SJSA1 (cell line): ENCODE results near the gene KRTAP12-3. TPM values are rescaled to one million over a fixed set of nuclear protein-coding genes. Genes with fewer than 3 reads are reported as not detected.
A peak's percentile ranks its signal among the peaks of the same experiment; 100 is the strongest.
"Not testable (repeated sequence)": the region's sequence is repeated elsewhere in the genome, so short reads cannot be mapped to it uniquely, and the experiment has no call there.

Experiments used
- DNase-seq, 2 experiments: peaks; one replicate each; pipeline ENCODE4 v3.0.0-alpha.2; 2015 to 2020; ENCODE audit warnings: low spot score in 2 of 2, low read depth in 1 of 2
- H3K27ac ChIP-seq: fragments of 250-450 bp; sonication (Bioruptor Pico); 2 replicates; pipeline ENCODE4 v1.5.1; 2020; ENCODE audit warnings: mild to moderate bottlenecking, moderate library complexity
- H3K27me3 ChIP-seq: fragments of 250-450 bp; sonication (Bioruptor Pico); replicated peaks from 2 replicates; pipeline ENCODE4 v1.5.1; 2020; ENCODE audit warnings: mild to moderate bottlenecking, moderate library complexity
- H3K36me3 ChIP-seq: fragments of 250-450 bp; sonication (Bioruptor Pico); 2 replicates; pipeline ENCODE4 v1.5.1; 2020; ENCODE audit warnings: mild to moderate bottlenecking
- H3K4me1 ChIP-seq: fragments of 250-450 bp; sonication (Bioruptor Pico); replicated peaks from 2 replicates; pipeline ENCODE4 v1.6.1; 2021; ENCODE audit warnings: mild to moderate bottlenecking
- H3K4me3 ChIP-seq: fragments of 250-450 bp; sonication (Bioruptor Pico); 2 replicates; pipeline ENCODE4 v1.5.1; 2020; ENCODE audit warnings: mild to moderate bottlenecking
- H3K9me3 ChIP-seq: fragments of 250-450 bp; sonication (Bioruptor Pico); replicated peaks from 2 replicates; pipeline ENCODE4 v1.5.1; 2020; ENCODE audit warnings: mild to moderate bottlenecking
- total RNA-seq: library from RNA; depleted of rRNA; stranded (reverse); fragments of >200 nt; shearing (Covaris generic); gene quantifications from 2 replicates; pipeline ENCODE4 v1.2.3, GENCODE V29; 2014

KRTAP12-3 gene
- total RNA-seq, 1 experiment from 2014 or later: not detected

DNA sequence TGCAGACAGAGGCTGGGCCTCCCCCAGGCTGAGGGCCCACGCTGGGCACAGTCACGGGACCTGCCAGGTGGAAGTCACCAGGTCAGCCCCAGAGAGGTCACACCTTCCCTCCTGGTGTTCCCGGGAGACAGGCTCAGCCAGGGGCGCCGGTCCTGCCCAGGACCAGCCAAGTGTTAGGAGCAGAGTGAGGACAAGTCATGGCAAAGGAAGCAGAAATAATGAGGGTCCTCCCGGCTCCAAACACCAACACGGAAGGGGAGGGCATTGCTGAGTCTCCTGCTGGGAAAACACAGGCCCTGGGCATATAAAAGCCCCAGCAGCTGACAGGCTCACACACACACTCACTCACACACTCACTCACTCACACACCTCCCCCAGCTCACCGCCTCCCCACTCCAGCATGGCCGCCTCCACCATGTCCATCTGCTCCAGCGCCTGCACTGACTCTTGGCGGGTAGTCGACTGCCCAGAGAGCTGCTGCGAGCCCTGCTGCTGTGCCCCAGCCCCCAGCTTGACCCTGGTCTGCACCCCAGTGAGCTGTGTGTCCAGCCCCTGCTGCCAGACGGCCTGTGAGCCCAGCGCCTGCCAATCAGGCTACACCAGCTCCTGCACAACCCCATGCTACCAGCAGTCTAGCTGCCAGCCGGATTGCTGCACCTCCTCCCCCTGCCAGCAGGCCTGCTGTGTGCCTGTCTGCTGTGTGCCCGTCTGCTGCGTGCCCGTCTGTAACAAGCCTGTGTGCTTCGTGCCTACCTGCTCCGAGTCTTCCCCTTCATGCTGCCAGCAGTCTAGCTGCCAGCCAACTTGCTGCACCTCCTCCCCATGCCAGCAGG is 20.5 kb upstream of the KRTAP12-3 start, which contains the start of gene KRTAP10-10:
Gene KRTAP10-10, plus strand, starts transcription at position 339 of the 833 bp plus-strand sequence. Its CDS starts 62 bp downstream, at position 401.
- no peaks in the 10 kb centered on the region for H3K4me1 ChIP-seq
- peak in 1 of 2 experiments; percentile 40 for DNase-seq
- H3K27me3 ChIP-seq: no peaks in the 10 kb centered on the region

DNA sequence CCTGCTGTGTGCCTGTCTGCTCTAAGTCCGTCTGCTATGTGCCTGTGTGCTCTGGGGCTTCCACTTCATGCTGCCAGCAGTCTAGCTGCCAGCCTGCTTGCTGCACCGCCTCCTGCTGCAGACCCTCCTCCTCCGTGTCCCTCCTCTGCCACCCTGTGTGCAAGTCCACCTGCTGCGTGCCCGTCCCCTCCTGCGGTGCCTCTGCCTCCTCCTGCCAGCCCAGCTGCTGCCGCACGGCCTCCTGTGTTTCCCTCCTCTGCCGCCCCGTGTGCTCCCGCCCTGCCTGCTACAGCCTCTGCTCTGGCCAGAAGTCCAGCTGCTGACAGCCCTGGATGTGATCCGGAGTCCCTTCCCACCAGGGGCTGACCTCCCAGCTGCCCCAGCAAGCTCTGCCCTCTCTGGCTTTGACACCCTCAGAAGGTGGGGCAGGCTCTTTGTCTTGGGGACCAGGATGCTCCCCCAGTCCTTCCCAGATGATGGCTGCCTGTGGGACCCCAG is 19.8 kb upstream of the KRTAP12-3 start:
- H3K36me3 ChIP-seq, H3K27me3 ChIP-seq, H3K27ac ChIP-seq, DNase-seq, H3K4me1 ChIP-seq, H3K4me3 ChIP-seq, H3K9me3 ChIP-seq: not testable (repeated sequence)

More for the DNA sequence above, 20.5 kb upstream of the KRTAP12-3 start, which contains the start of gene KRTAP10-10:
- H3K4me3 ChIP-seq: no peak within 1 kb of the TSS
- H3K27ac ChIP-seq: no peak within 1 kb of the TSS
- no peaks in the 10 kb centered on the region for H3K9me3 ChIP-seq
- H3K36me3 ChIP-seq: no peaks in the 10 kb centered on the region

DNA sequence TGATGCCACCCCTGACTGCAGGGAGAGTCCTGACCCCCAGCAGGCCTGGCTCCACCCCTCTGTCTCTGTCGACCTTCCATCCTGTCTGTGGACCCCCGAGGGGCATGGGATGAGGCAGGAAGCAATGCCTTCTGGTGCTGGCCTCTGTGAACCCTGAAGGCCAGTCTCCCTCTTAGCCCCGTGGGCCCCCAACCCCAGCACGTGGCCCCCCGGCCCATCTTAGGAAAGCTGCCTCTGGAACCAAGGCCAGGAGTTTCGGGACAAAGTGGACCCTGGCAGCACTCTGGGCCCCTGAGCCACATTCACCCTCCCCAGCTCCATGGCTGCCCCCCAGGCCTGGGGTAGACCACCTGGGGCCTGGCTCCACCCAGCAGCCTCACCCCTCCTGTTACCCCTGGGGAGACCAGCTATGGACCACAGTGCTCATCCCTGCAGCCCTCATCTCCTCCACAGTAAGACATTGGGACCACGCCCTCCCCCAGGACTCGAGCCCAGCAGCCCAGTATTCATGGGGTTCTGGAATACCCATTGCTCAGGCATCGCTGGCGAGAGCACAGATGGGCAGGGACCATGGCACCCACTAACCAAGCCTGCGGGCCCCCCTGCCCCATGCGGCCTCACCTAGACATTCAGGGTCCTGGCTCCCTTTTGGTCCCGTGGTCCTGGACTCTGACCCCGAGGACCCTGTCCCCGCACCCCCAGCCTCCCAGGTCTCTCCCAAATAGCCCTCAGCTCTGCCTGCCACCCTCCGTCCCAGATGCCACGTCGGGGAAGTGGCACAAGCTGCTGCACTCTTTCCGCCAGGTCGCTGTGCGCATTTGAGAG is 19.0 kb upstream of the KRTAP12-3 start:
- H3K27ac ChIP-seq, H3K4me3 ChIP-seq, H3K36me3 ChIP-seq, DNase-seq, H3K27me3 ChIP-seq, H3K4me1 ChIP-seq, H3K9me3 ChIP-seq: not testable (repeated sequence)

DNA sequence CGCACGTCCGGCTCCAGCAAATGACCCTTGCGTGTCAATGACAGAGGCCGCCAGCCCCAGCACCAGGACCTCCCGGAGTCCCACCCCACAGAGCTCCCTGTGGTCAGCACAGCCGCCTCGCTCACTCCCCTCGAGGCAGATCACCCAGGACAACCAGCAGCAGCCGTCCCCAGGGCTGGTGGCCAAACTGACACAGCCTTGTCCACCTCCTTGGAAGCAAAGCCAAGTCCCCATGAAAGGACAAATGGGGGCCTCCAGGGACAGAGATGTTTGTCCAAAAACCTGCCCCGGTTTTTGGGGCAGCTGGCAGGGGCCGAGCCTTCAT is 18.4 kb upstream of the KRTAP12-3 start:
- no peak for DNase-seq
- H3K27me3 ChIP-seq: no peaks in the 10 kb centered on the region
- H3K27ac ChIP-seq: no peak overlapping the region
- H3K4me1 ChIP-seq: no peaks in the 10 kb centered on the region
- H3K4me3 ChIP-seq: no peak overlapping the region
- no peaks in the 10 kb centered on the region for H3K9me3 ChIP-seq
- no peaks in the 10 kb centered on the region for H3K36me3 ChIP-seq

DNA sequence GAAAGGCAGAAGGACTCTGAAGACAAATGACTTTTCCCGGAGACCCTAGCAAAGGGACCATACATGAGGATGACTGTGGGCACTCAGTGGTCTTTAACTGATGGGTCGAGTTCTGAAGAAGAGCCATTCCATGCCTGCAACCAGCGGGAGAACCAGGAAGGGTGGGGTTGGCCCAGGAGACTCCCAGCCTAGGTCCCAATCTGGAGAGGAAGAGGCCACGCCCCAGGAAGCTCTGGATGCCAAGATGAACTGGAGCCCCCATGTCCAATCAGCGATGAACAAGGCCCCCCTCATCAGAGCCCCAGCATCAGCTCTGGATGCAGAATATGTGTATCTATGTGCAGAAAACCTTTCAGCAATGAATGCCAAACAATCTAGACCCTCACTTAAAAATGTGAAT is 17.0 kb upstream of the KRTAP12-3 start:
- Histone ChIP-seq H3K27me3 (no peaks in the 10 kb centered on the region), H3K4me3 (no peak overlapping the region), H3K36me3 (no peaks in the 10 kb centered on the region), H3K4me1 (no peaks in the 10 kb centered on the region), H3K9me3 (no peaks in the 10 kb centered on the region), H3K27ac (no peak overlapping the region)
- no peak for DNase-seq

DNA sequence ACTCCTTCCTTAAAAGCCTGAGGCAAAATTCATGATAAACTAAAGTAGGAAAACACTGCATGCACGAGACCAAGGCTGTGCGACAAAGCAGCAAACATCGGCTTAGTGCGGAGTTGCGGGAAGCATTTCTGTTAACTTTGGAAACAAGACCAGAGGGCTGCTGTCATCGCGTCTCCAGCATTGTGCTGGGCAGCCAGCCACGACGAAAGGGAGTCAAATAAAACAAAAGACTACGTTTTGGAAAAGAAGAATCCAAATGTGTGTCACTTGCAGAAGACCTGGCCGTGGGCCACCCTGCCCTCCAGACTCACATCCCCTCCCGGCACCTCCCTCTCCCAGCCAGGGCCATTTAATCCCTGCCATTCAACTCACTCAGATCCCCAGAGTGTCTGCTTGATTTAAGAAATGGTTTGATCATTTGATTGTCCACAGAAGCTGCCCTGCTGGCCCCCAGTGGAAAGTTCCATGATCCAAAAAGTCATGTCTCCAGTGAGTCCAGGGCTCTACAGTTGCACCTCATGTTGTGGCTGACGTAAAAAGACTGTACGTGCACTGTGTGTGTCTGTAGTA is 13.9 kb upstream of the KRTAP12-3 start:
- DNase-seq: no peak
- Histone ChIP-seq H3K36me3 (no peaks in the 10 kb centered on the region), H3K9me3 (no peaks in the 10 kb centered on the region), H3K4me1 (no peaks in the 10 kb centered on the region), H3K4me3 (no peak overlapping the region), H3K27me3 (0 out of 2 replicates have a peak, but pooled peaks cover 5% of the 10 kb centered on the region), H3K27ac (no peak overlapping the region)

DNA sequence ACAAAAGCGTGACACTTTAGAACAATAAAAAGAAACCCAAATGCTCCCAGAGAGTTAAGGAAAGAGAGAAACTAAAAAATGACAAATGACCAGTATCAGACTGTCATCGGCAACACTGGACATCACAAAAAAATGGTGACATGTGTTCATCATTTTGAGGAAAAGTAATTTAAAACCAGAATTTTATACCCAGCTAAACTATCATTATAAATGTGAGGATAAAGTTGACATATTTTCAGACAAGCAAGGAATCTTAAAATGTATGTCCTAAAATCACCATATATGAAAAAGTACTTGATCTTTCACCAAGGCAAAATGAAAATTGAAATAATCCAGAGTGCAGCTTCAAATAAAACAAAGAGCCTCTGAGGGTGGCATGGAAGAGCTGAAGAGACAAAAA is 12.9 kb upstream of the KRTAP12-3 start:
- no peaks in the 10 kb centered on the region for H3K4me1 ChIP-seq
- 0 out of 2 replicates have a peak, but pooled peaks cover 8% of the 10 kb centered on the region for H3K27me3 ChIP-seq
- no peak overlapping the region for H3K27ac ChIP-seq
- no peak overlapping the region for H3K4me3 ChIP-seq
- DNase-seq: no peak
- H3K36me3 ChIP-seq: no peaks in the 10 kb centered on the region
- H3K9me3 ChIP-seq: no peaks in the 10 kb centered on the region; the same call in 1 of the 2 replicates

DNA sequence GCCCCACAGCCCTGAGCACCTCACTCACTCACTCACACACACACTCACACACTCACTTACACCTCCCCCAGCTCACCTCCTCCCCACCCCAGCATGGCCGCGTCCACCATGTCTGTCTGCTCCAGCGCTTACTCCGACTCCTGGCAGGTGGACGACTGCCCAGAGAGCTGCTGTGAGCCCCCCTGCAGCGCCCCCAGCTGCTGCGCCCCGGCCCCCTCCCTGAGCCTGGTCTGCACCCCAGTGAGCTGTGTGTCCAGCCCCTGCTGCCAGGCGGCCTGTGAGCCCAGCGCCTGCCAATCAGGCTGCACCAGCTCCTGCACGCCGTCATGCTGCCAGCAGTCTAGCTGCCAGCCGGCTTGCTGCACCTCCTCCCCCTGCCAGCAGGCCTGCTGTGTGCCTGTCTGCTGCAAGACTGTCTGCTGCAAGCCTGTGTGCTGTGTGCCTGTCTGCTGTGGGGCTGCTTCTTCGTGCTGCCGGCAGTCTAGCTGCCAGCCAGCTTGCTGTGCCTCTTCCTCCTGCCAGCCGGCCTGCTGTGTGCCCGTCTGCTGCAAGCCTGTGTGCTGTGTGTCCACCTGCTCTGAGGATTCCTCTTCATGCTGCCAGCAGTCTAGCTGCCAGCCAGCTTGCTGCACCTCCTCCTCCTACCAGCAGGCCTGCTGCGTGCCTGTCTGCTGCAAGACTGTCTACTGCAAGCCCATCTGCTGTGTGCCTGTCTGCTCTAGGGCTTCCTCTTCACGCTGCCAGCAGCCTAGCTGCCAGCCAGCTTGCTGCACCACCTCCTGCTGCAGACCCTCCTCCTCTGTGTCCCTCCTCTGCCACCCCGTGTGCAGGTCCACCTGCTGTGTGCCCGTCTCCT is 11.1 kb upstream of the KRTAP12-3 start, which contains the start of gene KRTAP10-11:
Gene KRTAP10-11, plus strand, starts transcription at position 49 of the 856 bp plus-strand sequence. Its CDS starts 45 bp downstream, at position 94.
- not testable (repeated sequence) for DNase-seq, H3K9me3 ChIP-seq, H3K4me1 ChIP-seq, H3K4me3 ChIP-seq, H3K27me3 ChIP-seq, H3K36me3 ChIP-seq, H3K27ac ChIP-seq

DNA sequence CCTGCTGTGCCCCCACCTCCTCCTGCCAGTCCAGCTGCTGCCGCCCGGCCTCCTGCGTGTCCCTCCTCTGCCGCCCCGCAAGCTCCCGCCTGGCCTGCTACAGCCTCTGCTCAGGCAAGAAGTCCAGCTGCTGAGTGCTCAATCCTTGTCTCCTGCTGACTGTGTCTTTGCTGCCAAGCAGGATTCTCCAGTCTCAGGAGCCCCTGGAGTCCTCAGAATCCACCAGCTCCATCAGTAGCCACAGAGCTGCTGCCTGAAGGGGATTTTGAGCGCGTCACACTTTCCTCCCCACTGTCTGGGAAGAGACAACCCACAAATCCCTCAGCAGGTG is 10.5 kb upstream of the KRTAP12-3 start:
- no peaks in the 10 kb centered on the region for H3K36me3 ChIP-seq
- no peak for DNase-seq
- no peak overlapping the region for H3K4me3 ChIP-seq
- 0 out of 2 replicates have a peak, but pooled peaks cover 8% of the 10 kb centered on the region for H3K27me3 ChIP-seq
- no peak overlapping the region for H3K27ac ChIP-seq
- no peaks in the 10 kb centered on the region for H3K4me1 ChIP-seq
- H3K9me3 ChIP-seq: no peaks in the 10 kb centered on the region; the same call in 1 of the 2 replicates

DNA sequence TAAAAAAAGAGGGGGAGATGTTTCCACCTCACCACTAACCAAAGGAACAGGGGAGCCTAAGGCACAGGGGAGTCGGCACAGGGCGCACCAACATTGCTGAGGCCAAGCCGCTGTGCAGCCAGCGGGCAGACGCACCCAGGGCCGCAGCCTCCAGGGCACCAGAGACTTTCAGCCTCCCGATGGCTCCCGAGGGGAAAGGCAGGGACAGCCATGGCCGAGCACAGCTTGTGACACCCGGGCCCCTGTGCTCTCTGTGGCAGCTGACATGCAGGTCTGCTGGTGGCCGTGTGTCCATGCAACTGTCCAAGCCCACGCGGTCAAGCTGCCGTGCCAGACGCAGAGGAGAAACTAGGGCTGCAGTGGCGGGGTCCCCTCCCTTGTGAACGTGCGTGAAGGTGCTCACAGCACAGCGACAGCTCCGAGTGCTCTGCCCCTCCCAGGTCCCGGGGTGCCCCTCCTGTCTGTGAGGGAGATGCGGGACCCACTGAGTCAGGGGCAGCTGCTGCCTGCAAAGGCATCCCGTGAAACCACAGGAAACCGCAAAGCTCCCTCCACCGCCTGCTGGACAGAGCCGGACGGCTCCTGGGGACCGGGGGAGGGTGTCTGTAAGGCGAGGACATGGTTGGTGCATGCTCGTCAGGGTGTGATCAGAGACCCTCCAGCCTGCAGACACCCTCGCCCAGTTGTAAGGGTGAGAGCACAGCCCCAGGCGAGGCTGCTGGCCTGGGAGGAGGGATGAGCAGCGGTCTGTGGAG is 9.0 kb upstream of the KRTAP12-3 start:
- Histone ChIP-seq H3K9me3 (no peaks in the 10 kb centered on the region; the same call in 1 of the 2 replicates), H3K4me1 (no peaks in the 10 kb centered on the region), H3K36me3 (no peaks in the 10 kb centered on the region), H3K27me3 (peaks cover 8% of the 10 kb centered on the region; the same call in 1 of the 2 replicates), H3K27ac (no peak overlapping the region), H3K4me3 (no peak overlapping the region)
- no peak for DNase-seq

DNA sequence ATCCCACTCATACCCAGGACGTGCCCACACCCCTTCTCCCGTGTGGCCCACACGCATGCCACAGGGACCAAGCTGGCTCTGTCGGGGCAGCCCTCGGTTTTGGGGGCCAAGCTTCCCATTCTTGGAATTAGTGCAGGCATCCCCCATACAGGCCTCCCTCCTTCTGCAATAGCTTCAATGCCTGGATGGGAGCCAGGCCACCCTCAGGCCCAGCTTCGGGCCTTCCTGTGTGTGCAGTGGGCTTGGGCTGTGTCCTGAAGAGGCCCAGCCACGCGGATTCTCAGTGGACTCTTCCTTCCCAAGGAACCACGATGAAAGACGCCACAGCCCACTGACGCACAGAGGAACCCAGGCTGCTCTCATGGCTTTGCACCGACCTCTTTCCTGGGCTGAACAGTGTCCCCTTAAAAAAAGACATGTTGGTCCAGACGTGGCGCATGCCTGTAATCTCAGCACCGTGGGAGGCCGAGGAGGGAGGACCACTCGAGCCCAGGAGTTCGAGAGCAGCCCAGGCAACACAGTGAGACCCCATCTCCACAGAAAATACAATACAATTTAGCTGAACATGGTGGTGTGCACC is 8.1 kb upstream of the KRTAP12-3 start:
- Histone ChIP-seq H3K27me3 (peaks cover 8% of the 10 kb centered on the region; the same call in 1 of the 2 replicates), H3K9me3 (no peaks in the 10 kb centered on the region; the same call in 1 of the 2 replicates)

More for the DNA sequence above, 8.1 kb upstream of the KRTAP12-3 start:
- DNase-seq: no peak
- Histone ChIP-seq H3K4me1 (no peaks in the 10 kb centered on the region), H3K36me3 (no peaks in the 10 kb centered on the region), H3K27ac (no peak overlapping the region), H3K4me3 (no peak overlapping the region)
